Stimulated activated CD8-positive, alpha-beta memory T cell treated with anti-CD3 and anti-CD28 coated beads, Interleukin-15, amount 100 ng/mL, for 48 hours (primary cell): ENCODE results near the gene AHCYL1.
"Not testable (repeated sequence)": the region's sequence is repeated elsewhere in the genome, so short reads cannot be mapped to it uniquely, and the experiment has no call there.

ENCODE experiments used
- DNase-seq, 2 donors: peaks; one replicate each; pipeline ENCODE4 v3.0.0-alpha.2; 2020; ENCODE audit warnings: low read depth in 2 of 2

AHCYL1 gene

DNA sequence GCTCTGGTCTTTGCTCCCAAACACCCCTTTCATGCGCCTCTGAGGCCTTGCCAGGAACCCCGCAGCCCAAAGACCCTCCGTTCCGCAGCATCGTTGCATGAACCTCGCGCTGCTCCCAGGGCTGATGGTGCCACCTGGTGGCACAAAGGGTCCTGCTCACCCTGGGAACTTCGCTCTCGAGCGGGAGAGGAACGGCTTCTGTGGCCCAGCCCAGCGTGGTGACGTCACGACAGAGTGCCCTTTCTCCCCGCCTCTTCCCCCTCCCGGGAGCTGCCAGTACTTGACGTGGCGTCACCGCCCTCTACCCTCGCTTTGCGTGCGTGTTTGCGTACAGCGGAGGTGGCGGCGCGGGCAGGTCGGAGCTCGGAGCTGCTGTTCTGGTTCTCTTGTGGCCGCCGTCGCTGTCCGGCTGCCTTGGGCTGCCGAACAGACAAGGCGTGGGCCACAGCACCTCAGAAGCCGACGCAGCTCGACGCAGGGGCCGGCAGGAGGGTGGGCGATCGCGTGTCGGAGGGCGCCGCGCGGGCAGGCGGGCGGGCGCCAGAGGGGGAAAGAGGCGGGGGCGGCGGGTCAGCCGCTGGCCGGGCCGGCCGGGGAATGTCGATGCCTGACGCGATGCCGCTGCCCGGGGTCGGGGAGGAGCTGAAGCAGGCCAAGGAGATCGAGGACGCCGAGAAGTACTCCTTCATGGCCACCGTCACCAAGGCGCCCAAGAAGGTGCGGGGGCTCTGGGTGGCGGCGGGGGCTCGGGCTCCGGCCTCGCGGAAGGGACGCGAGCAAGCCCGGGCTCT, at the start of gene AHCYL1:
TSS of gene AHCYL1 (plus strand) at position 310 of the 791 bp plus-strand sequence. CDS start at position 598, 288 bp downstream.
- peak; percentile 98 to 99 for DNase-seq

DNA sequence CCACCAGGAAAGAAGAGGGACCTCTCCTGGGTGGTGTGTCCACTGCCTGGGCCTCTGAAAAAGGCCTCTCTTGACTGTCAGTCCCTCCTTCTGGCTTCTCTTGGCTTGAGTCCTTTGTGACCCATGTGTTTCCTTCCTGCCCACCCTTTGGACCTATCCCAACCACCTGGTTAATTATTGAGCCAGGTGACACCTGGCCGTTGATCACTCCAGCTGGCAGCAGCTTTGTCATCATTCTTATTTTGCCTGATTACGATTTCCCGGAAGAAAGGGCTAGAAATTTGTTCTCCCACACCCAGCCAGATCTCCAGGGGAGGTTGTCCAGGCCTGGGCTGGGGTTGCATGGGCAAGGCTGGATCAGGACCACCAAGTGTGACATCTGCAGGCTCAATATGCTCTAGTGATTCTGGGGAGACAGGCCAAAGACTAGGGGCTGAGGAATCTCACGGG, 49.1 kb upstream of the AHCYL1 start:
- DNase-seq = no peak

DNA sequence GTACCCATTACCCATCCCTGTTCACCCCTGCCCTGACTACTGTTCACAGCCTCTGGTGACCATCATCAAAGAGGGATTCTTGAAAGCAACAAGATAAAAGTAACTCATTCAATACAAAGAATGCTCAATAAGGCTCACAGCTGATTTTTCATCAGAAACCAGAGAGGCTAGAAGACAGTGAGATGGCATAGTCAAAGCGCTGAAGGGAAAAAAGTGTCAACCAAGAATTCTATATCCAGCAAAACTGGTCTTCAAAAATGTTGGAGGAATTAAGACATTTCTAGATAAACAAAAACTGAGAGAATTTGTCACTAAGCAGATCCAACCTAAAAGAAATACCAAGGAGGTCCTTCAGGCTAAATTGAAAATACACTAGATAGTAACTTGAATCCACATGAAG, 46.8 kb upstream of the AHCYL1 start:
- DNase-seq = no peak

DNA sequence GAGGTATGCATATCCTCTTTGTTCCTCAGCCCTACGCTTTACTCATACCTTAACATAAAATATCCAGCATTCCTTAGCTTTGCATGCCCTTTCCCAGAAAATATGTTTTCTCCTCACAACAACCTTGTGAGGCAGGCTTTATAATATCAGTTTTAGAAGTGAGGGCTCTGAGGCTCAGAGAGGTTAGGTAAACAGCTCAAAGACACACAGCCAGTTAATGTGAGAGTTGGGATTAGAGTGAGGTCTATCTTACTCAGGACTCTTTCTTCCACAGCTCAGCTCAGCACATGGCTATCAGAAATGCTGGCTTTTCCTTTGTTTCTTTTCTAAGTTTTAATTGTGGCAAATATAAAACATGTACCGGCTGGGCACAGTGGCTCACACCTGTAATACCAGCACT, 46.0 kb upstream of the AHCYL1 start:
- no peak for DNase-seq

DNA sequence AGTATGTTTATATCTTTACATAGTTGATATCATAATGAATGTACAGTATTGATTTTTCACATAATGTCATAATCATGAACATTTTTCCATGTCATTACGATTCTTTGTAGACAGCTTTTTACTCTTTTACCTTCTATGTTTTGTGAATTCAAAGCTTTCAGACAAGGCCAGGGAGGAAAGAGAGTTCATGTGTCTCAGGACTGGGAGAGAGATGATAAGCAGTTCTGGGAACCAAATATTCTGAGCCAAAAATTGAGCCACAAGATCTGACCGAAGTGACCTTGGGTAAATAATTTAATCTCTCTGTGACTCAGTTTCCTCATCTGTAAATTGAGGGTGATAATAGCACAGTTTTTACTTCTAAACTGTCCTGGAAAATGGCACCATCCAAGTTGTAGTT, 42.1 kb upstream of the AHCYL1 start:
- DNase-seq = no peak

DNA sequence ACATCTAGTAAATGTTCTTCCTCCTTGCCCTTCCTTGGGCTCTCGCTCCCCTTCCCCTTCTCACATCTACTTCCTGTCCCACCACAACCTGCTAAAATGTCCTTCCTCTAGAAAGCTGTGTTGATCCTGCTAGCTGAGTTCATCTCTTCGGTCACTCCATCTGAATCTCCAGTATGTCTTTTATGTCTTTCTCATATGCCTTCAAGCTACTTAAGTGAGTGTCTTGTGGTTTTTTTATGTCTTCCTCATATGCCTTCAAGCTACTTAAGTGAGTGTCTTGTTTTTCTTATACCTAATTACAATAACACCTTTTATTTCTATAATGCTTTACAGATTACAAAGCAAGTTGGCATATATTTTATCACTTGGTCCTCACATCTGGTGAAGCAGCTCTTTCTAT, 40.0 kb upstream of the AHCYL1 start:
- DNase-seq = no peak

DNA sequence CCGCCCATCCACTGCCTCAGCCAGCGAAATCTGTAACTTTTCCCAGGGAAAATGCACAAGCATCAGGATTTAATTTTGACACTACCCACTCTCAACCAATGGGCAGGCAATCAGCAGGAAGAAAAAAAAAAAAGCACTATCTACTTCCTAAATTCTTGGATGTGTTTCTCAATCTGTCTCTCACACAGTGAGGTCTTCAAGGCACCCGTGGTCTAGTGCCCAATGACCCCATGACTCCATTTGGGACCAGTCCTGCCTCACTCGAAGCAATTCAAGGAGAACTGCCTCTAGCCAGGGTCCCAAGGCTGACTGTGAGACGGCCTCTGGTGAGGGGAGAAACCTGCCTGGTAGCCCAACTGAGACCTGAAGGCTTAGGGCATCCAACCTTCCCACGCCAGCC, 38.1 kb upstream of the AHCYL1 start:
- DNase-seq = no peak

DNA sequence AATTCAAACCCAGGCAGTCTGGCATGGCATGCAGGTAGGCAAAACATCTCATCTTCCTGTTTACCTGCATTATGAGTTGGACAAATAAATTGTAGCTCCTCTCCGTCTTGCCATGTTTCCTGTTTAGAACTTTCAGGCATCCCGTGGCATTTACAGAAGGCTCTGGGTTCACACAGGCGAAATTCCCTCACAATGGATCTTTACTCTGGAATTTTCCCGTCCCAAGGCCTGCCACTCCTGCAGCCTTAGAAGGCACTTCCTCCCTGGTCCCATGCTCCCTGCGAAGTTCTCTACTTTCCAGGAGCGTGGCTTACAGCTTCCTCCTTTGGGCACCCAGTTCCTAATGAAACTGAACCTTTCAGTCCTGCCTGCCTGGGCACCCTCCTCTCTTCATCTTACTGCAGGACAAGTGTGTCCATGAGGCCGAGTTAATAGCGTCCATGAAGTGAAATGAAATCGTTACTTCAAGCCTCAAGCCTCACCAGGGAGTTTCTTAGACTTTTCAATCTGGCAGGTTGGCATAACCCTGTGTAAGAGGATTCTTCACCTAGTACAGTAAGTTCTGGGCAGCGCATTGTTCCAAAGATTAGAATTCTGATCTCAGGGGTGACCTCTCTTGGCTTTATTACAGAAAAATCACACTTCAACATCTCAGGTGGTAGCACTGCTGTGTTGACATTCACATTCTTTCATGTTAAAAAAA, 36.8 kb upstream of the AHCYL1 start:
- no peak for DNase-seq

DNA sequence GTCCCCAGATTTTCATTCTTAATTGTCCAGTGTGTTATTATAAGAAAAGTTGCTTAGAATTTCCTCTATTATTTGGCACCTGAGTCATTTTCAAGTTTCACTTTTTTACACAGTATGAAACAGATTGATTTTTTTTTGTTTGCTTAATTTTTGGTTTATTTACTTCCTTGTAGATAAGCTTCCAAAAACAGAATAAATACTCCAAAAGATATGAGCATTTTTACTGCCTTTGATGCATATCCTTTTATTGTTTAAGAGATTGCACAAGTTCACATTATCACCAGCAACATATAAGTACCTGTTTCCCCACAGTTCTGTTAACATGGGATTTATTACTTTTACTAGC, 36.3 kb upstream of the AHCYL1 start:
- no peak for DNase-seq

DNA sequence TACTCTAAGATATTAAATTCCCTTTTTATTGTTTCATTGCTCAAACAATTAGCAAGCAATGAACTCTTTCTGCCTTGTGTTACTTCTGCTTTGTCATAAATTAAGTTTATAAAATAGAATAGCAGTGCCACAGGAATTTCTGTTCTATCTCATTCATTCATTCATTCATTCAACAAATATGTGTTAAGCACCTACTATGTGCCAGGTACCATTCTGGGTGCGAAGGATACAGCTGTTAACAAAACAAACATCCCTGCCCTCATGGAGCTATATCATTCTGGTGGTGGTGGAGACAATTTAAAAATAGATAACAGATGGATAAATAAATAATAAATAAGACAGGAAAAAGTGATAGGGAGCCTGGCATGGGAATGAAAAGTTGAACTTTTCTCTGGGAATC, 34.5 kb upstream of the AHCYL1 start:
- DNase-seq = no peak

DNA sequence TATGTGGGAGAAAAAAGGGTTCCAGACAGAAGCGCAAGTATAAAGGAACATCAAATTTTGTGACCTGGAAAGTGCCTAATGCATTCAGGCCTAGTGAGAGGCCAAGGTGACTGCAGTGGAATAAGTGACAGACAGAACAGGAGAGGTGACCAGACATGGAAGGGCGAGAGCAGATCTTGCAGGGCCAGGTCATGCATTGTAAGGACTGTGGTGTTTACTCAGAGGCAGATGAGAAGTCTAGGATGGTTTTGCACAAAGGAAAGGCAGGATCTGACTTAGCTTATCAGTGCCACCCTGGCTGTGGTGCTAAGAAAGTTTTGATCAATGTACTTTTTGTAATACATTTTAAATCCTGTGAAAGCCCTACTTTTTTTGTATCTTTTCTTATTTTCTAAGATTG, 34.1 kb upstream of the AHCYL1 start:
- no peak for DNase-seq

DNA sequence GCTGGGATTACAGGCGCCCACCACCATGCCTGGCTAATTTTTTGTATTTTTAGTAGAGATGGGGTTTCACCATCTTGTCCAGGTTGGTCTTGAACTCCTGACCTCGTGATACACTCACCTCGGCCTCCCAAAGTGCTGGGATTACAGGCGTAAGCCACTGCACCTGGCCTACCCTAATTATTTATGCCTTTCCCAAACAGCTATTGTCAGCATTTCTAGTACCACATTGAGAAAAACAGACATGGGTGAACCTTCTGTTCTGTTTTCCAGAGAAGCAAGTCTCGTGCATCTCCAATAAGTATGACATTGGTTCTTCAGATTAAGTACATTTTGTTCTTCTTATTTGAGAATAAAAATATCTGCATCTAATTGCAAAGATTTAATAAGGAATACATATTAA, 33.1 kb upstream of the AHCYL1 start:
- DNase-seq = not testable (repeated sequence)

DNA sequence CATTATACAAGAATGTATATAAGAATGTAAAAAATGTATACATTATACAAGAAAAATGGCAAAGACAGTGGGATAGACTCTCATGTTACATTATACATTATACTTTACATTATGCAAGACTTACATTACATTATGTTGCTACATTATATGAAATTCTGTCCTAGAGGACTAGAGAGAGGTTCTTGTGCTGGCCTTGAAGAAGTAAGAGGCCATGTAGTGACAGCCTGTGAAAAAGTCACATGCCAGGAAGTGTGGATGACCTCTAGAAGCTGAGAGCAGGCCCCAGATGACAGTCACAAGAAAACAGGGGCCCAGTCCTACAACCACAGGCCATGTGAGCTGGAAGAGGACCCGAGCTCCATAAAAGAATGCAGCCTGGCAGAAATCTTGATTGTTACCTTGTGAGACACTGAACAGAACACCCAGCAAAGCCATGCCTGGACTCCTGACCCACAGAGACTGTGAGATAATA, 30.5 kb upstream of the AHCYL1 start:
- no peak for DNase-seq

DNA sequence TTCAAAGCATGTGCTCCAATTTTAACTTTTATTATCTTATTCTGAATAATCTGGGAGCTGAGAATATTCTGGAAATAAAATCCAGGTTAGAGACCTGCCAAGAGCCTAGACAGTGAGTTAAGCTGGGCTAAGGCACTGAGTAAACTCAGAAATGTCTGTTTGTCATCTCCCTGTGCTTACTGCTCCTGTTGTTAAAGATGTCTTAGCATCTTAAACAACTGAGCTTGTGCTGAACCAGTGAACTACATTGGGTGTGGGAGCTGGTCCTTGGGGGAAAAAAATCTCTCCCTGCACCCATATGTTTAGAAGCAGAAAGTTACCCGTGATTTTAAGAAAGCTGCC, 25.0 kb upstream of the AHCYL1 start:
- DNase-seq = no peak

DNA sequence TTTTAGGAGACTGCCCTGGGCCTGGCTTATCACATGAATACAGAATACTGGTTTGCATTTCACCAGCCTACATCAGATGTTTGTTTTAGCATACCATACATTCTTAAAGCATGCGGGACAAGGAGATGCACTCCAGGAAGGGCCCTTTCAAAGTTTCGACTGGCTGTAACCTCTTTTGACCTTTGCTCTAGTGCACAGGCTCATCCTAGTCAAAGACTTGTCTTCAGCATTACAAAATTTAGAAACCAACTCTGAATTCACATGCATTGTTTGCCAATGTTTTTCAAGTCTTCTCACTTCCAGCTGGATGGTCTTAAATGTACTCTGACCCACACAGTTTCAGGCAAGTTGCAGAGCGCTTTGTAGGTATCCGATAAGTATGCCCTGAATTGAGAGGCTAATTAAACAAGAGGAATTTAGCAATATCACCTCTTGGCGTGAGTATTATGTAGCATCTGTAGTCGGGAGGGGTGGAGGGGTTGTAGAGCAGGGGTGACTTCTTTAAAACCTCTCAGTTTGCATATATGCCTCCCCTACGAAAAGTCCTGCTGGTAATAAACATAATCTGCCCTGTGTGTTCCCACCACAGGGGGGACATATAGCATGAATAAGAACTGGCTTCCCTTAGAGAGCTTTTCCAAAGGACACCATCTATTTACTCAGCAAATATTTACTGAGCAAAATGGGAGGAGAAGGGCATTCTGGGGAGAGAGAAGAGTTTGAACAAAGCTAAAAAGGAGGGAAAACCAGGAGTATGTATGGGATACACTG, 24.4 kb upstream of the AHCYL1 start:
- DNase-seq = no peak

DNA sequence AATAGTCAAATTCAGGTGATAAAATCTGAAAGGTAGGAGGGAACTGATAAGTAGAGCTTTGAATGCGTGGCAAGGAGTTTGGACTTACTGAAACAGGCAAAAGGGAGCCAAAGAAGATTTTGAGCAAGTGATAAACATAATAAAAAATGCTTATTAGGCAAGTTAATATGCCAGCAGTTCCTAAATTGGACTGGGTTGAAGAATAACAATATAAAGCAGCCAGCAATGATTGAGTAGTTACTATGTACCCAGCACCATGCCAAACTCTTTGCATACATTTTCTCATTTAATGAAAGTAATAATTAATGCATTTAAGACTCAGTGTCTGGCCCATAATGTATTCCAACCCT, 23.8 kb upstream of the AHCYL1 start:
- DNase-seq = no peak

DNA sequence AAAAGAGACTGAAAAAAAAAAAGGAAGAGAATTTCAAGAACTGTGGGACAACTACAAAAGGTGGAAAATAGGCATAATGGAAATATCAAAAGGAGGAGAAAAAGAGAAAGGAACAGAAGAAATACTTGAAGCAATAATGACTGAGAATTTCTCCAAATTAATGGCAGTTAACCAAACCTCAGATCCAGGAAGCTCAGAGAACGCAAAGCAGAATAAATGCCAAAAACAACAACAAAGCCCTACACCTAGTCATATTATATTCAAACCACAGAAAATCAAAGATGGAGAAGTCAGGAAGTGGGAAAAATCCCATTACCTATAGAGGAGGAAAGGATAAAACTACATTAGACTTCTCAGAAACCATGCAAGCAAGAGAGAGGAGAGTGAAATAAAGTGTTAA, 20.7 kb upstream of the AHCYL1 start:
- no peak for DNase-seq

DNA sequence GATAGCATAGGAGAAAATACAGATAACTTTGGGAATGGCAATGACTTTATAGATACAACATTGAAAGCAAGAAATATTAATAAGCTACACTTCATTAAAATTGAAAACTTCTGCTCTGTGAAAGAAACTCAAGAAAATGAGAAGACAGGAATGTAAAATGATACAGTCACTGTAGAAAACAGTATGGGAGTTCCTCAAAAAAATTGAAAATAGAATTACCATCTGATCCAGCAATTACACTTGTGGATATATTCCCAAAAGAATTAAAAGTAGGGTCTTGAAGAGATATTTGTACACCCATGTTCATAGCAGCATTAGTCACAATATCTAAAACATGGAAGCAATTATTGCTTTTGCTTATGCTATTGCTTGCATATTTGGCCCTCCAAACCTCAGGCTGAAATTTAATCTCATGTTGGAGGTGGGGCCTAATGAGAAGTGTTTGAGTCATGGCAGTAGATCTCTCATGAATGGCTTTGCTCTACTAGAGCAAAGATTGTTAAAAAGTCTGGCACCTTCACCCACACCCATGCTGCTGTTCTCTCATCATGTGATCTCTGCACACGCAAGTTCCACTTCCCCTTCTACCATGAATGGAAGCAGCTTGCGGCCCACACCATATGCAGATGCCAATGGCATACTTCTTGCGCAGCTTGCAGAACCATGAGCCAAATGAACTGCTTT, 15.3 kb upstream of the AHCYL1 start:
- DNase-seq = no peak

DNA sequence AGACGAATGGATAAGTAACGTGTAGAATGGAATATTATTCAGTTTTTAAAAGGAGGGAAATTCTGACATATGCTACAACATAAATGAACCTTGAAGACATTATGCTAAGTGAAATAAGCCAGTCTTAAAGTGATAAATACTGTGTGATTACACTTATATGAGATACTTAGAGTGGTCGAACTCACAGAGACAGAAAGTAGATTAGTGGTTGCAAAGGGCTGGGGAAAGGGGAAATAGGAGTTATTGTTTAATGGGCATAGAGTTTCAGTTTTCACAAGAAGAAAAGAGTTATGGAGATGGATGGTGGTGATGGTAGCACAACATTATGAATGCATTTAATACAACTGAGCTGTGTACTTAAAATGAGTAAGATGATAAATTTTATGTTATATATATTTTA, 14.7 kb upstream of the AHCYL1 start:
- no peak for DNase-seq

DNA sequence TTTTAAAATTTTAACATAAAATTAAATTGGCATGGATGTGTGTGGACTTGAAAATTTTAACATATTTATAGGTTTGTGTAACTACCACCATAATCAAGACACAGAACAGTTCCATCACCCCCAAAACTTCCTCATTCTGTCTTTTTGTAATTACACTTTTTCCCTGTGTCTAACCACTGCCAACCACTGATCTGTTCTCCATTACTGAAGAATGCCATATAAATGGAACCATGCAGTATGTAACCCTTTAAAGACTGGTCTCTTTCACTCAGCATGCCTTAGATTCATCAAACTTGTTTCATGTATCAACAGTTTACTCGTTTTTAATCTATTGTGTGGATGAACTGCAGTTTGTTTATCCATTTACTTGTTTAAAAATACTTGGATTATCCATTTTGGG, 13.0 kb upstream of the AHCYL1 start:
- DNase-seq = no peak

DNA sequence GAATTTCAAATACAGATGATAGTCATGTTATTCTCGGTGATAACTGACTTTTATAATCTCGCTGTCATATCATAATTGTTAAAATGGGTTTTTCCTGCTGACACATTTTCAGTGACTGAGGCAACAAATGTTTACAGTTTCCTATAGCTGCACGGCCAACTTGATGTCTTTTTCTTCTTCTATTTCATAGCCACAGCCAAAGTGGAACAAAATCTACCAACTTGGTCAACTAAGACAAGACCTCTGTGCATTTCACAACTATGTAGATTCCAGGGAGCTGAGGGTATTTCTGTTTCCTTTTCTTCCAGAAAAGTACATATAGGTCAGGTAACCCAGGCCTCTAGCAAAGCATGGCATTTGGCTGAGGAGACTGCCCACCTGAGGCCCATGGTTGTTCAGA, 10.4 kb upstream of the AHCYL1 start:
- no peak for DNase-seq

DNA sequence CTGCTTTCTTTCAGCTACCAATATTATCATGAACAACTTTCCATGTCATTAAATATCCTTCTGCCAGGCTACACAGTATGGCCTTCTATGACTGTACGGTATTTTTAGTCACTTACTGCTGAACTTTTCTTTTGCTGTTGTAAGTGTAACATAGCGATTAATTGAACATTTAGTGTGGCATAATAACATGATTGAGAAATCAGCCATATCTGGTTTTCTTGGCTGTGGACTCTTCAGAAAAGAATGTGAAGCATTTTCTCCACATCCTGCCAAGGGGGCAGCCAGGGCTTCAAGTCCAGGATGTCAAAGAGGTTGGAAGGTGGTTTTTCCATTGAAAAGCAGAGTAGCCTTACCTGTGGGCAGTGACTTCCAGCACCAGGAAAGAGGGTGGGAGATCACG, 8.8 kb upstream of the AHCYL1 start:
- DNase-seq = no peak
